ENCODE measurements around the gene FUT3.
"Not testable (repeated sequence)": the region's sequence is repeated elsewhere in the genome, so short reads cannot be mapped to it uniquely, and the experiment has no call there.

The FUT3 gene

GRCh38 chr19:5863030-5863665, 11.9 kb upstream of the FUT3 start:
- Histone ChIP-seq H3K4me2 (ENCODE audit: low read depth, low read length, poor library complexity, severe bottlenecking) (no peak overlapping the region), H3K27ac (ENCODE audit: low read depth, low read length) (no peak overlapping the region), H3K4me3 (ENCODE audit: insufficient read depth, low read length, poor library complexity, severe bottlenecking) (no peak overlapping the region), H3K27me3 (ENCODE audit: low read length) (no peaks in the 10 kb centered on the region), H3K9me3 (ENCODE audit: insufficient read depth, low read length) (no peaks in the 10 kb centered on the region), H3K9ac (ENCODE audit: low read length) (no peak overlapping the region), H3K79me2 (ENCODE audit: insufficient read depth, low read length) (no peaks in the 10 kb centered on the region), H3K36me3 (ENCODE audit: low read length) (no peaks in the 10 kb centered on the region), H3K9me2 (replicated peaks; ENCODE audit: insufficient read depth, low read length) (no peaks in the 10 kb centered on the region), H4K20me1 (ENCODE audit: low read depth, low read length) (no peaks in the 10 kb centered on the region), H3F3A (ENCODE audit: insufficient read depth) (no peaks in the 10 kb centered on the region), H2AFZ (ENCODE audit: low read depth, low read length, severe bottlenecking) (no peak overlapping the region)
- TF ChIP-seq CTCF (IDR thresholded peaks at IDR 0.05; ENCODE audit: insufficient read depth, low read length, poor library complexity, severe bottlenecking) = no peak
- TF ChIP-seq EZH2phosphoT487 (conservative IDR thresholded peaks at IDR 0.05; ENCODE audit: low read length) = no peak

- H2AFZ ChIP-seq (ENCODE audit: low read depth, low read length, severe bottlenecking) = no peak overlapping the region
- H3K27ac ChIP-seq (ENCODE audit: low read depth, low read length) = no peak overlapping the region
- no peak for TF ChIP-seq CTCF (IDR thresholded peaks at IDR 0.05; ENCODE audit: insufficient read depth, low read length, poor library complexity, severe bottlenecking)
- TF ChIP-seq EZH2phosphoT487 (conservative IDR thresholded peaks at IDR 0.05; ENCODE audit: low read length) = no peak
- no peaks in the 10 kb centered on the region for H3K9me2 ChIP-seq (replicated peaks; ENCODE audit: insufficient read depth, low read length)
- H3K79me2 ChIP-seq (ENCODE audit: insufficient read depth, low read length) = no peaks in the 10 kb centered on the region
- H3K4me2 ChIP-seq (ENCODE audit: low read depth, low read length, poor library complexity, severe bottlenecking) = no peak overlapping the region
- no peaks in the 10 kb centered on the region for H3K36me3 ChIP-seq (ENCODE audit: low read length)
- H3K9me3 ChIP-seq (ENCODE audit: insufficient read depth, low read length) = no peaks in the 10 kb centered on the region
- H3K27me3 ChIP-seq (ENCODE audit: low read length) = no peaks in the 10 kb centered on the region
- H3K9ac ChIP-seq (ENCODE audit: low read length) = no peak overlapping the region
- H3F3A ChIP-seq (ENCODE audit: insufficient read depth) = no peaks in the 10 kb centered on the region
- H4K20me1 ChIP-seq (ENCODE audit: low read depth, low read length) = no peaks in the 10 kb centered on the region
- H3K4me3 ChIP-seq (ENCODE audit: insufficient read depth, low read length, poor library complexity, severe bottlenecking) = no peak overlapping the region
These were observed 6.2 kb upstream of the FUT3 start for GRCh38 chr19:5857203-5858081.

- not testable (repeated sequence) for H3K4me3 ChIP-seq (ENCODE audit: insufficient read depth, low read length, poor library complexity, severe bottlenecking); H3F3A ChIP-seq (ENCODE audit: insufficient read depth); H3K36me3 ChIP-seq (ENCODE audit: low read length); H3K27ac ChIP-seq (ENCODE audit: low read depth, low read length); H3K4me2 ChIP-seq (ENCODE audit: low read depth, low read length, poor library complexity, severe bottlenecking); H3K79me2 ChIP-seq (ENCODE audit: insufficient read depth, low read length); H3K9me2 ChIP-seq (replicated peaks; ENCODE audit: insufficient read depth, low read length); H3K27me3 ChIP-seq (ENCODE audit: low read length); H2AFZ ChIP-seq (ENCODE audit: low read depth, low read length, severe bottlenecking); H3K9me3 ChIP-seq (ENCODE audit: insufficient read depth, low read length); H3K9ac ChIP-seq (ENCODE audit: low read length); H4K20me1 ChIP-seq (ENCODE audit: low read depth, low read length)
These were observed 3.9 kb upstream of the FUT3 start for GRCh38 chr19:5855151-5855550.

- H3K27ac ChIP-seq (ENCODE audit: low read depth, low read length); H3K36me3 ChIP-seq (ENCODE audit: low read length); H3K9me3 ChIP-seq (ENCODE audit: insufficient read depth, low read length); H3K4me3 ChIP-seq (ENCODE audit: insufficient read depth, low read length, poor library complexity, severe bottlenecking); H4K20me1 ChIP-seq (ENCODE audit: low read depth, low read length); H3K9ac ChIP-seq (ENCODE audit: low read length); H3K27me3 ChIP-seq (ENCODE audit: low read length); H3F3A ChIP-seq (ENCODE audit: insufficient read depth); H3K9me2 ChIP-seq (replicated peaks; ENCODE audit: insufficient read depth, low read length); H3K79me2 ChIP-seq (ENCODE audit: insufficient read depth, low read length); H3K4me2 ChIP-seq (ENCODE audit: low read depth, low read length, poor library complexity, severe bottlenecking); H2AFZ ChIP-seq (ENCODE audit: low read depth, low read length, severe bottlenecking): not testable (repeated sequence)
These were observed 2.9 kb upstream of the FUT3 start for GRCh38 chr19:5854121-5854520.

All from SU-DHL-6 (cell line).